ENCODE measurements around the gene DCUN1D3.

DNA sequence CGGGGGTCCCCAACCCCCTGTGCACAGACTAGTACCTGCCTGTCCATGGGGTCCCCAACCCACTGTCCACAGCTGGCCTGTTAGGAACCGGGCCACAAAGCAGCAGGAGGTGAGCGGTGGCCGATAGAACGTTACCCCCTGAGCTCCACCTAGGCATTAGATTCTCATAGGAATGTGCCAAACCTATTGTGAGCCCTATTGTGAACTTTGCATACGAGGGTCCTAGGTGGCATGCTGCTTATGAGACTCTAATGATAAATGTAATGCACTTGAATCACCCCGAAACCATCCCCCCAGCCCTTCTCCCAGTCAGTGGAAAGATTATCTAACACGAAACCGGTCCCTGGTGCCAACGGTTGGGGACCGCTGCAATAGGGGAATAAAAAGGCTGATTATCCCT, 92.3 kb downstream of the DCUN1D3 start:
- TF ChIP-seq POLR2A (IDR thresholded peaks at IDR 0.05; ENCODE audit: low read depth, low read length) = no peak
- TF ChIP-seq, protein P1, sequence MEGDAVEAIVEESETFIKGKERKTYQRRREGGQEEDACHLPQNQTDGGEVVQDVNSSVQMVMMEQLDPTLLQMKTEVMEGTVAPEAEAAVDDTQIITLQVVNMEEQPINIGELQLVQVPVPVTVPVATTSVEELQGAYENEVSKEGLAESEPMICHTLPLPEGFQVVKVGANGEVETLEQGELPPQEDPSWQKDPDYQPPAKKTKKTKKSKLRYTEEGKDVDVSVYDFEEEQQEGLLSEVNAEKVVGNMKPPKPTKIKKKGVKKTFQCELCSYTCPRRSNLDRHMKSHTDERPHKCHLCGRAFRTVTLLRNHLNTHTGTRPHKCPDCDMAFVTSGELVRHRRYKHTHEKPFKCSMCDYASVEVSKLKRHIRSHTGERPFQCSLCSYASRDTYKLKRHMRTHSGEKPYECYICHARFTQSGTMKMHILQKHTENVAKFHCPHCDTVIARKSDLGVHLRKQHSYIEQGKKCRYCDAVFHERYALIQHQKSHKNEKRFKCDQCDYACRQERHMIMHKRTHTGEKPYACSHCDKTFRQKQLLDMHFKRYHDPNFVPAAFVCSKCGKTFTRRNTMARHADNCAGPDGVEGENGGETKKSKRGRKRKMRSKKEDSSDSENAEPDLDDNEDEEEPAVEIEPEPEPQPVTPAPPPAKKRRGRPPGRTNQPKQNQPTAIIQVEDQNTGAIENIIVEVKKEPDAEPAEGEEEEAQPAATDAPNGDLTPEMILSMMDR (IDR thresholded peaks at IDR 0.05; ENCODE audit: extremely low read depth in 1 of 2, insufficient read depth in 1 of 2, low read depth in 1 of 2, low read length in 2 of 2) = no peak
- no peak for TF ChIP-seq EZH2 (IDR thresholded peaks at IDR 0.05; ENCODE audit: borderline replicate concordance, low read depth, low read length, severe bottlenecking)
- no peak for TF ChIP-seq POLR2AphosphoS5 (IDR thresholded peaks at IDR 0.05; ENCODE audit: insufficient read depth, low read depth, low read length)
- TF ChIP-seq JUN (IDR thresholded peaks at IDR 0.05; ENCODE audit: borderline replicate concordance, insufficient read depth, insufficient read length, low read depth) = no peak
- TF ChIP-seq, protein P2, sequence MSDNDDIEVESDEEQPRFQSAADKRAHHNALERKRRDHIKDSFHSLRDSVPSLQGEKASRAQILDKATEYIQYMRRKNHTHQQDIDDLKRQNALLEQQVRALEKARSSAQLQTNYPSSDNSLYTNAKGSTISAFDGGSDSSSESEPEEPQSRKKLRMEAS (IDR thresholded peaks at IDR 0.05; ENCODE audit: insufficient read depth, insufficient read length) = no peak
- no peak for TF ChIP-seq MYC (IDR thresholded peaks at IDR 0.05; ENCODE audit: low read depth, low read length)

Measured in endothelial cell of umbilical vein (primary cell).